HCT116 (cell line): Measurements from ENCODE around the gene HACE1. TPM values are rescaled to one million over a fixed set of nuclear protein-coding genes. Genes with fewer than 3 reads are reported as not detected.
A peak's percentile ranks its signal among the peaks of the same experiment; 100 is the strongest.
"Not testable (repeated sequence)": the region's sequence is repeated elsewhere in the genome, so short reads cannot be mapped to it uniquely, and the experiment has no call there.

ENCODE experiments used
- ATAC-seq: fragments of 200-7000 bp; cut with Tn5 transposase; 2 replicates; pipeline ENCODE4 v1.9.1; 2020; ENCODE audit warnings: mild to moderate bottlenecking, moderate library complexity
- BruUV-seq: library from RNA; stranded (reverse); fragments of 400-500 nt; replicated peaks from 2 replicates; lab custom pipeline; 2021; lab: Mats Ljungman, UMichigan
- CTCF ChIA-PET: fragments of 300-600 bp; sonication (Branson Sonifier 250); formaldehyde crosslinking; loops from one replicate; lab custom pipeline; 2021; ENCODE audit warnings: antibody characterized with exemption; lab: Charles Lee
- POLR2A ChIA-PET: fragments of 300-600, 350-600 bp; sonication (Branson Sonifier 250); formaldehyde crosslinking; loops from one replicate; lab custom pipeline; 2021; ENCODE audit warnings: antibody characterized with exemption; lab: Charles Lee
- RAD21 ChIA-PET, 2 experiments: fragments of 300-600 bp; sonication (Branson Sonifier 250); formaldehyde crosslinking; loops; one replicate each; lab custom pipeline; 2023; ENCODE audit warnings: low total read pairs in 2 of 2; ENCODE audit not compliant: uncharacterized antibody in 2 of 2, unreplicated experiment in 2 of 2, low non-redundant PET in 1 of 2; lab: Charles Lee
- DNase-seq: peaks from one replicate; pipeline ENCODE4 v3.0.0-alpha.2; 2010; ENCODE audit warnings: low read depth, low spot score
- H2AFZ ChIP-seq: fragments of 200-600 bp; shearing (Covaris generic), sonication (generic); 2 replicates; pipeline ENCODE4 v1.6.1; 2017; ENCODE audit warnings: low read depth, mixed run types, mixed read lengths, antibody characterized with exemption, low read length; ENCODE audit not compliant: poor library complexity, severe bottlenecking
- H3K27ac ChIP-seq: 2 replicates; pipeline ENCODE4 v1.5.1; 2012; ENCODE audit warnings: low read depth, low read length
- H3K27me3 ChIP-seq: fragments of 200-600 bp; sonication (generic); 2 replicates; pipeline ENCODE4 v1.6.1; 2016; ENCODE audit warnings: mixed run types, low read length, mixed read lengths; ENCODE audit not compliant: insufficient read depth
- H3K36me3 ChIP-seq, 2 experiments: fragments of 200-500 bp in 1 of 2; fragments of 200-600 bp in 1 of 2; sonication (Bioruptor generic) in 1 of 2; sonication (generic) in 1 of 2; 2 replicates each; pipeline versions ENCODE4 v1.5.1 to v1.6.1; 2014 to 2016; ENCODE audit warnings: low read length in 2 of 2, inconsistent platforms in 1 of 2, mixed read lengths in 1 of 2, mixed run types in 1 of 2; ENCODE audit not compliant: insufficient read depth in 2 of 2, control insufficient read depth in 1 of 2
- H3K4me1 ChIP-seq, 2 experiments: fragments of 200-600 bp in 1 of 2; sonication (generic) in 1 of 2; 2 replicates each; pipeline versions ENCODE4 v1.5.1 to v1.6.1; 2012 to 2017; ENCODE audit warnings: low read length in 2 of 2, inconsistent platforms in 1 of 2, mild to moderate bottlenecking in 1 of 2, mixed read lengths in 1 of 2, mixed run types in 1 of 2, moderate library complexity in 1 of 2; ENCODE audit not compliant: insufficient read depth in 2 of 2, control insufficient read depth in 1 of 2
- H3K4me2 ChIP-seq: fragments of 200-600 bp; sonication (generic); 2 replicates; pipeline ENCODE4 v1.6.1; 2017; ENCODE audit warnings: mixed run types, low read length, mixed read lengths
- H3K4me3 ChIP-seq, 2 experiments: fragments of 200-600 bp in 1 of 2; sonication (generic) in 1 of 2; replicated peaks in 1 of 2; 2 replicates each; pipeline ENCODE4 v1.5.1; 2011 to 2016; ENCODE audit warnings: low read length in 2 of 2, control low read depth in 1 of 2, low read depth in 1 of 2, mild to moderate bottlenecking in 1 of 2, mixed read lengths in 1 of 2, mixed run types in 1 of 2
- H3K79me2 ChIP-seq: fragments of 200-600 bp; sonication (generic); 2 replicates; pipeline ENCODE4 v1.6.1; 2017; ENCODE audit warnings: mild to moderate bottlenecking, mixed run types, low read length, moderate library complexity, mixed read lengths; ENCODE audit not compliant: insufficient read depth
- H3K9ac ChIP-seq: fragments of 200-600 bp; sonication (generic); 2 replicates; pipeline ENCODE4 v1.6.1; 2016; ENCODE audit warnings: low read length, mixed read lengths
- H3K9me2 ChIP-seq: fragments of 200-600 bp; sonication (generic), shearing (Covaris generic); 2 replicates; pipeline ENCODE4 v1.6.1; 2017; ENCODE audit warnings: mixed run types, mild to moderate bottlenecking, moderate library complexity; ENCODE audit not compliant: insufficient read depth
- H3K9me3 ChIP-seq, 2 experiments: fragments of 200-500 bp in 1 of 2; fragments of 200-600 bp in 1 of 2; sonication (Bioruptor generic) in 1 of 2; sonication (generic) in 1 of 2; 2 replicates each; pipeline ENCODE4 v1.6.1; 2014 to 2017; ENCODE audit warnings: low read length in 2 of 2, mixed read lengths in 2 of 2, inconsistent platforms in 1 of 2, low read depth in 1 of 2, mild to moderate bottlenecking in 1 of 2, mixed run types in 1 of 2, moderate library complexity in 1 of 2; ENCODE audit not compliant: control insufficient read depth in 1 of 2, insufficient read depth in 1 of 2
- H4K20me1 ChIP-seq: fragments of 200-600 bp; sonication (generic), shearing (Covaris generic); 2 replicates; pipeline ENCODE4 v1.6.1; 2017; ENCODE audit warnings: mixed run types, mild to moderate bottlenecking, moderate library complexity; ENCODE audit not compliant: insufficient read depth
- ATF3 ChIP-seq: IDR thresholded peaks from 2 replicates; pipeline ENCODE4 v1.6.1; 2012
- CBX3 ChIP-seq: IDR thresholded peaks from 2 replicates; pipeline ENCODE4 v1.6.1; 2012; ENCODE audit warnings: low read depth
- CEBPB ChIP-seq: IDR thresholded peaks from 2 replicates; pipeline ENCODE4 v1.6.1; 2012; ENCODE audit warnings: low read depth
- EGR1 ChIP-seq: IDR thresholded peaks from 2 replicates; pipeline ENCODE4 v1.6.1; 2012; ENCODE audit warnings: low read depth
- EZH2 ChIP-seq: fragments of 200-600 bp; sonication (generic); IDR thresholded peaks from 2 replicates; pipeline ENCODE4 v1.6.1; 2017; ENCODE audit warnings: antibody characterized with exemption, mixed run types
- EZH2phosphoT487 ChIP-seq: fragments of 200-600 bp; IDR thresholded peaks from 2 replicates; pipeline ENCODE4 v1.6.1; 2018; ENCODE audit warnings: antibody characterized with exemption, borderline replicate concordance
- FOSL1 ChIP-seq: IDR thresholded peaks from 2 replicates; pipeline ENCODE4 v1.6.1; 2012; ENCODE audit warnings: low read depth
- JUND ChIP-seq: IDR thresholded peaks from 2 replicates; pipeline ENCODE4 v1.6.1; 2012
- POLR2A ChIP-seq: IDR thresholded peaks from 2 replicates; pipeline ENCODE4 v1.7.0; 2011; ENCODE audit warnings: borderline replicate concordance; ENCODE audit not compliant: insufficient read depth, insufficient read length; ENCODE audit errors: extremely low read depth
- RAD21 ChIP-seq: IDR thresholded peaks from 2 replicates; pipeline ENCODE4 v1.6.1; 2012; ENCODE audit warnings: low read depth, mild to moderate bottlenecking
- SP1 ChIP-seq: IDR thresholded peaks from 2 replicates; pipeline ENCODE4 v1.6.1; 2012; ENCODE audit warnings: low read depth
- SRF ChIP-seq: IDR thresholded peaks from 2 replicates; pipeline ENCODE4 v1.6.1; 2012; ENCODE audit warnings: low read depth
- YY1 ChIP-seq: IDR thresholded peaks from 2 replicates; pipeline ENCODE4 v1.6.1; 2011; ENCODE audit warnings: low read length, low read depth, moderate library complexity, mild to moderate bottlenecking; ENCODE audit not compliant: insufficient replicate concordance; ENCODE audit errors: extremely low read depth
- ZBTB33 ChIP-seq: IDR thresholded peaks from 2 replicates; pipeline ENCODE4 v1.6.1; 2011; ENCODE audit warnings: mild to moderate bottlenecking, low read length, moderate library complexity; ENCODE audit not compliant: insufficient replicate concordance; ENCODE audit errors: extremely low read depth
- ZNF274 ChIP-seq: fragments of 200-500 bp; sonication (Bioruptor generic); IDR thresholded peaks from 2 replicates; pipeline ENCODE4 v1.6.1; 2014; ENCODE audit warnings: mild to moderate bottlenecking, low read depth, low read length, inconsistent platforms
- intact Hi-C: fragments of 100-400 bp; cut with micrococcal nuclease; formaldehyde crosslinking; loops from 2 replicates; pipeline ENCODE4 v1.10.0; 2022
- total RNA-seq: library from RNA; stranded (reverse); gene quantifications from one replicate; pipeline ENCODE4 v1.2.1, GENCODE V29; 2021; ENCODE audit not compliant: unreplicated experiment

The HACE1 gene
- total RNA-seq, 1 experiment from 2014 or later = 10.9 TPM

DNA sequence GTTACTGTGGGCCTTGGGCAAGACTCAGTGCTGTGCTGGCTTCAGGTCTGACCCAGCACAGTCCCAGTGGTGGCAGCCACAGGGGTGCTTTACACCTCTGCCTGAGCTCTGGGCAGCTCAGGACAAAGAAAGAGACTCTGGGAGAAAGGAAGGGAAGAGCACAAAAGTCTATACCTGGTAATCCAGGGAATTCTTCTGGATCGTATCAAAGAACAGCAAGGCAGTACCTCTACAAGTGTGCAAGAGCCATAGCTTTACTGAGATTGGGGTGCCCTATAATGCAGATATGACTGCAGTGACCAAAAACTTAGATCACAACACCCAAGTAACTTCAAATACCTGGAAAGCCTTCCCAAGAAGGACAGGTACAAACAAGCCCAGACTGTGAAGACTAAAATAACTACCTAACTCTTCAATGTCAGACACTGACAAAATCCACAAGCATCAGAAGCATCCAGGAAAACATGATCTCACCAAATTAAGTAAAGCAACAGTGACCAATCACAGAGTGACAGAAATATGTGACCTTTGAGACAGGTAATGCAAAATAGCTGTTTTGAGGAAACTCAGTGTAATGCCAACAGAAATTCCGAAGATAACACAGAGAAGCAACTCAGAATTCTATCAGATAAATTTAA lies 49.3 kb upstream of the HACE1 start (continued):
- TF ChIP-seq YY1 (no peak), JUND (no peak), EZH2phosphoT487 (no peak), SP1 (no peak), ZBTB33 (no peak), CBX3 (no peak), ZNF274 (no peak)
- TF ChIP-seq, all 23 proteins: peak for 0

DNA sequence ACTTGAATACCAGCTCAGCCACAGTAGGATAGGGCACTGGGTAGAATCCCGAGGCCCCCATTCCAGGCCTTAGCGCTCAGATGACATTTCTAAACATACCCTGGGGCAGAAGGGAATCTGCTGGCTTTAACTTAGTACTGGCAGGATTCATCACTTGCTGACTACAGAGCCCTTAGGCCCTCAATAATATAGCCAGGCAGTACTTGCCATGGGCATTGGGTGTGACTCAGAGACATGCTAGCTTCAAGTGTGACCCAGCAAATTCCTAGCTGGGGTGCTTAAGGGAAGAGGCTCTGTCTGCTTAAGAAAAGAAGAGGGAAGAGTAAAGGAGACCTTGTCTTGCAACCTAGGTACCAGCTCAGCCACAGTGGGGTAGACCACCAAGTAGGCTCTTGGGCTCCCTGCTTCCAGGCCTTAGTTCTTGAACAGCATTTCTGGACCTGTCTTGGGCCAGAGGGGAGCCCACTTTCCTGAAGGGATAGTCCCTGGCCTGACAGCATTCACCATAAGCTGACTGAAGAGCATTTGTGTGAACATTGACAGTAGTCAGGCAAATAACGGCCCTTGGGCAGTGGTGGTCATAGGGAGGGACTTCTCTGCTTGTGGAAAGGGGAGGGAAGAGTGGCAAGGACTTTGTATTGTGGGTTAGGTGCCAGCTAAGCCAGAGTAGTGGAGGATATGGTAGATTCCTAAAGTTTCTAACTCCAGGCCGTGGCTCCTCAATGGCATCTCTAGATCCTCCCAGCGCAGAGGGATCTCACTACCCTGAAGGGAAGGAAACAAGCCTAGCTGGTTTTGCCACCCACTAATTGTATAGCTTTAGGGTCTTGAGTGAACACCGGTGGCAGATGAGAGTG lies 48.5 kb upstream of the HACE1 start:
- no TSS peak for BruUV-seq
- H4K20me1 ChIP-seq = no peaks in the 10 kb centered on the region
- RAD21 ChIA-PET = no interaction called here
- CTCF ChIA-PET = no interaction called here
- no peak overlapping the region for H3K9ac ChIP-seq
- no peaks in the 10 kb centered on the region for H3K4me1 ChIP-seq
- H3K27ac ChIP-seq = no peak overlapping the region
- no peaks in the 10 kb centered on the region for H3K27me3 ChIP-seq
- no peak overlapping the region for H2AFZ ChIP-seq
- no peak for ATAC-seq
- intact Hi-C loops = no loop called here
- no peaks in the 10 kb centered on the region for H3K36me3 ChIP-seq
- no peaks in the 10 kb centered on the region for H3K79me2 ChIP-seq
- H3K4me2 ChIP-seq = no peak overlapping the region
- no peak overlapping the region for H3K4me3 ChIP-seq
- no peaks in the 10 kb centered on the region for H3K9me3 ChIP-seq
- H3K9me2 ChIP-seq = no peaks in the 10 kb centered on the region
- POLR2A ChIA-PET = no interaction called here
- no peak for DNase-seq
- TF ChIP-seq EZH2 = no peak
- TF ChIP-seq JUND = no peak
- TF ChIP-seq FOSL1 = no peak
- TF ChIP-seq ATF3 = no peak
- no peak for TF ChIP-seq RAD21
- TF ChIP-seq ZNF274 = no peak
- no peak for TF ChIP-seq POLR2A
- no peak for TF ChIP-seq EGR1
- TF ChIP-seq EZH2phosphoT487 = no peak
- TF ChIP-seq SRF = no peak
- no peak for TF ChIP-seq CEBPB
- TF ChIP-seq CBX3 = no peak

DNA sequence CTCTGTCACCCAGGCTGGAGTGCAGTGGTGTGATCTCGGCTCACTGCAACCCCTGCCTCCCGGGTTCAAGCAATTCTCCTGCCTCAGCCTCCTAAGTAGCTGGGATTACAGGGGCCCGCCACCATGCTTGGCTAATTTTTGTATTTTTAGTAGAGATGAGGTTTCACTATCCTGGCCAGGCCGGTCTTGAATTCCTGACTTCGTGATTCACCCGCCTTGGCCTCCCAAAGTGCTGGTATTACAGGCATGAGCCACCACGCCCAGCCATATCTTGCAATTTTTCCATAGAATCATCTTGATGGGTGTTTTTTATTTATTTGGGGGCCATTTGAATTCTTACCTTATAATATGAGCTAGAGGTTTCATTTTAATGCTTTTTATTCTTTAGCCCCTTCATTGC lies 39.2 kb upstream of the HACE1 start:
- H3K27me3 ChIP-seq, H4K20me1 ChIP-seq, DNase-seq, intact Hi-C loops, H3K36me3 ChIP-seq, H3K79me2 ChIP-seq, ATAC-seq, H3K27ac ChIP-seq, H3K9me3 ChIP-seq, BruUV-seq, H3K9ac ChIP-seq, H3K4me3 ChIP-seq, H3K9me2 ChIP-seq, POLR2A ChIA-PET, RAD21 ChIA-PET: not testable (repeated sequence)
- peaks cover 0 to 13% of the 10 kb centered on the region in 2 experiments; a peak in 2 of 4 replicates for H3K4me1 ChIP-seq
- peak overlapping the region; percentile 10 for H2AFZ ChIP-seq
- H3K4me2 ChIP-seq = peak overlapping the region; percentile 8; the same call in 1 of the 2 replicates
- CTCF ChIA-PET = interaction anchor here (1.2 kb wide), 1 partner anchor 179 kb away, joined by 4 read pairs; no protein-coding TSS in a partner anchor
